ENCODE measurements around the gene ABCA1.

Gene ABCA1

GRCh38 chr9:104758974-104759373, 169.0 kb downstream of the ABCA1 start:
- H3K27me3 ChIP-seq (ENCODE audit: insufficient read depth, low read length) = no peaks in the 10 kb centered on the region
- H3K4me3 ChIP-seq (ENCODE audit: low read length) = no peak overlapping the region
- no peak overlapping the region for H2AFZ ChIP-seq (ENCODE audit: low read depth, low read length)
- H3K36me3 ChIP-seq (ENCODE audit: insufficient read depth, low read length) = peaks cover 2% of the 10 kb centered on the region
- H3K9me3 ChIP-seq (ENCODE audit: low read length) = no peaks in the 10 kb centered on the region
- H3K4me1 ChIP-seq (ENCODE audit: insufficient read depth, low read length) = no peaks in the 10 kb centered on the region

- Histone ChIP-seq H3K36me3 (ENCODE audit: insufficient read depth, low read length) (no peaks in the 10 kb centered on the region), H3K4me3 (ENCODE audit: low read length) (no peak overlapping the region), H3K9me3 (ENCODE audit: low read length) (no peaks in the 10 kb centered on the region), H2AFZ (ENCODE audit: low read depth, low read length) (no peak overlapping the region), H3K27me3 (ENCODE audit: insufficient read depth, low read length) (peaks cover 7% of the 10 kb centered on the region), H3K4me1 (ENCODE audit: insufficient read depth, low read length) (peaks cover 6% of the 10 kb centered on the region)
Observed at GRCh38 chr9:104750185-104750767, 177.7 kb downstream of the ABCA1 start.

- Histone ChIP-seq H3K36me3 (ENCODE audit: insufficient read depth, low read length) (no peaks in the 10 kb centered on the region), H3K27me3 (ENCODE audit: insufficient read depth, low read length) (peaks cover 8% of the 10 kb centered on the region), H3K9me3 (ENCODE audit: low read length) (no peaks in the 10 kb centered on the region), H2AFZ (ENCODE audit: low read depth, low read length) (peak overlapping the region; percentile 80), H3K4me1 (ENCODE audit: insufficient read depth, low read length) (peaks cover 6% of the 10 kb centered on the region), H3K4me3 (ENCODE audit: low read length) (peak overlapping the region; percentile 68)
Observed at GRCh38 chr9:104748359-104749031, 179.5 kb downstream of the ABCA1 start.

- peak within 1 kb of the TSS; percentile 68 for H3K4me3 ChIP-seq (ENCODE audit: low read length)
- peaks cover 8% of the 10 kb centered on the region for H3K27me3 ChIP-seq (ENCODE audit: insufficient read depth, low read length)
- peaks cover 6% of the 10 kb centered on the region for H3K4me1 ChIP-seq (ENCODE audit: insufficient read depth, low read length)
- H3K36me3 ChIP-seq (ENCODE audit: insufficient read depth, low read length) = no peaks in the 10 kb centered on the region
- H2AFZ ChIP-seq (ENCODE audit: low read depth, low read length) = peak within 1 kb of the TSS; percentile 80
- no peaks in the 10 kb centered on the region for H3K9me3 ChIP-seq (ENCODE audit: low read length)
Observed at GRCh38 chr9:104747565-104748358, 180.2 kb downstream of the ABCA1 start, which contains the start of gene NIPSNAP3A. Gene NIPSNAP3A, plus strand, starts transcription at chr9:104747683. Its CDS starts 110 bp downstream, at chr9:104747793.

- H3K27me3 ChIP-seq (ENCODE audit: insufficient read depth, low read length) = peaks cover 8% of the 10 kb centered on the region
- H3K4me1 ChIP-seq (ENCODE audit: insufficient read depth, low read length) = peaks cover 6% of the 10 kb centered on the region
- peak overlapping the region; percentile 80 for H2AFZ ChIP-seq (ENCODE audit: low read depth, low read length)
- H3K4me3 ChIP-seq (ENCODE audit: low read length) = peak overlapping the region; percentile 68
- no peaks in the 10 kb centered on the region for H3K36me3 ChIP-seq (ENCODE audit: insufficient read depth, low read length)
- H3K9me3 ChIP-seq (ENCODE audit: low read length) = no peaks in the 10 kb centered on the region
Observed at GRCh38 chr9:104747245-104747564, 180.8 kb downstream of the ABCA1 start.

GRCh38 chr9:104746798-104747197, 181.2 kb downstream of the ABCA1 start:
- Histone ChIP-seq H2AFZ (ENCODE audit: low read depth, low read length) (peak overlapping the region; percentile 80), H3K27me3 (ENCODE audit: insufficient read depth, low read length) (peaks cover 8% of the 10 kb centered on the region), H3K9me3 (ENCODE audit: low read length) (no peaks in the 10 kb centered on the region), H3K4me1 (ENCODE audit: insufficient read depth, low read length) (peaks cover 6% of the 10 kb centered on the region), H3K4me3 (ENCODE audit: low read length) (peak overlapping the region; percentile 68), H3K36me3 (ENCODE audit: insufficient read depth, low read length) (no peaks in the 10 kb centered on the region)

- H3K36me3 ChIP-seq (ENCODE audit: insufficient read depth, low read length) = no peaks in the 10 kb centered on the region
- no peak overlapping the region for H3K4me3 ChIP-seq (ENCODE audit: low read length)
- H3K4me1 ChIP-seq (ENCODE audit: insufficient read depth, low read length) = peaks cover 6% of the 10 kb centered on the region
- no peaks in the 10 kb centered on the region for H3K9me3 ChIP-seq (ENCODE audit: low read length)
- peaks cover 8% of the 10 kb centered on the region for H3K27me3 ChIP-seq (ENCODE audit: insufficient read depth, low read length)
- no peak overlapping the region for H2AFZ ChIP-seq (ENCODE audit: low read depth, low read length)
Observed at GRCh38 chr9:104746285-104746684, 181.7 kb downstream of the ABCA1 start.

GRCh38 chr9:104745852-104746251, 182.1 kb downstream of the ABCA1 start:
- Histone ChIP-seq H2AFZ (ENCODE audit: low read depth, low read length) (no peak overlapping the region), H3K4me3 (ENCODE audit: low read length) (no peak overlapping the region), H3K27me3 (ENCODE audit: insufficient read depth, low read length) (peaks cover 8% of the 10 kb centered on the region), H3K36me3 (ENCODE audit: insufficient read depth, low read length) (no peaks in the 10 kb centered on the region), H3K4me1 (ENCODE audit: insufficient read depth, low read length) (peaks cover 6% of the 10 kb centered on the region), H3K9me3 (ENCODE audit: low read length) (no peaks in the 10 kb centered on the region)

- Histone ChIP-seq H3K27me3 (ENCODE audit: insufficient read depth, low read length) (peaks cover 12% of the 10 kb centered on the region), H2AFZ (ENCODE audit: low read depth, low read length) (no peak overlapping the region), H3K9me3 (ENCODE audit: low read length) (no peaks in the 10 kb centered on the region), H3K4me1 (ENCODE audit: insufficient read depth, low read length) (peaks cover 3% of the 10 kb centered on the region), H3K36me3 (ENCODE audit: insufficient read depth, low read length) (no peaks in the 10 kb centered on the region), H3K4me3 (ENCODE audit: low read length) (no peak overlapping the region)
Observed at GRCh38 chr9:104743376-104743985, 184.5 kb downstream of the ABCA1 start.

GRCh38 chr9:104740621-104741020, 187.3 kb downstream of the ABCA1 start:
- no peaks in the 10 kb centered on the region for H3K9me3 ChIP-seq (ENCODE audit: low read length)
- no peak overlapping the region for H2AFZ ChIP-seq (ENCODE audit: low read depth, low read length)
- no peaks in the 10 kb centered on the region for H3K36me3 ChIP-seq (ENCODE audit: insufficient read depth, low read length)
- H3K4me3 ChIP-seq (ENCODE audit: low read length) = no peak overlapping the region
- peaks cover 8% of the 10 kb centered on the region for H3K27me3 ChIP-seq (ENCODE audit: insufficient read depth, low read length)
- H3K4me1 ChIP-seq (ENCODE audit: insufficient read depth, low read length) = no peaks in the 10 kb centered on the region

GRCh38 chr9:104738452-104738851, 189.5 kb downstream of the ABCA1 start:
- Histone ChIP-seq H2AFZ (ENCODE audit: low read depth, low read length) (no peak overlapping the region), H3K4me1 (ENCODE audit: insufficient read depth, low read length) (no peaks in the 10 kb centered on the region), H3K4me3 (ENCODE audit: low read length) (no peak overlapping the region), H3K9me3 (ENCODE audit: low read length) (no peaks in the 10 kb centered on the region), H3K36me3 (ENCODE audit: insufficient read depth, low read length) (no peaks in the 10 kb centered on the region), H3K27me3 (ENCODE audit: insufficient read depth, low read length) (peaks cover 5% of the 10 kb centered on the region)
